SU-DHL-6 (cell line): ENCODE results near the gene ST3GAL3.

Source experiments
- CTCF ChIP-seq: fragments of 200-600 bp; sonication (generic); IDR thresholded peaks from one replicate; pipeline ENCODE4 v1.5.1; 2017; ENCODE audit warnings: antibody characterized with exemption, mild to moderate bottlenecking, low read length, moderate library complexity; ENCODE audit not compliant: insufficient read depth, poor library complexity, severe bottlenecking
- EZH2phosphoT487 ChIP-seq: fragments of 200-600 bp; sonication (generic), shearing (Covaris generic); conservative IDR thresholded peaks from 2 replicates; pipeline ENCODE4 v1.6.1; 2018; ENCODE audit warnings: mild to moderate bottlenecking, antibody characterized with exemption, low read length, moderate library complexity, mixed read lengths

- TF ChIP-seq CTCF (no peak), EZH2phosphoT487 (no peak)
Observed at GRCh38 chr1:43867976-43868740, 160.8 kb downstream of the ST3GAL3 start.
